SKM-1 treated with dmso at 0.1 percent for 144 hours (cell line): ENCODE data around the gene PTPRT.

ENCODE experiments used
- DNase-seq: peaks from one replicate; lab custom pipeline; 2025; ENCODE audit not compliant: unreplicated experiment; lab: John Stamatoyannopoulos, UW

The PTPRT gene

DNA sequence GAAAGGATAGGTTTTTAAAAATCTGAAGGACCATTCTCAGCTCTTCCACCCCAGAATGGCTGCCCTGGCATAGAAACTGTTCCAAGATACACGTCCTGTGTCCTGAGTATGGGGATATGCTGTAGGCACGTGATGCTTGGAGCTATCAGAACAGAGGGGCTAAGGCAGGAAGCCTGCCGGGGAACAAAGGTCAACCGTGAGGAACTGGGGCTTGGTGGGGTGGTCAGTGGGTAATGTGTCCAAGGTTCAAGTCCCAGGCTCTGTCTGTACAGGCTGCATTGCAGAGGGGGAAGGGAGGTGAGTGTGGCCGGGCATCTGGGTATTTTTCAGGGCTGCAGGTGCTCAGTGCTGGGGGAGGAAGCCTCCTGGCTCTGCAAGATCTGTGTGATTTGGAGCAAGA is 1092.0 kb downstream of the PTPRT start:
- no peak for DNase-seq

DNA sequence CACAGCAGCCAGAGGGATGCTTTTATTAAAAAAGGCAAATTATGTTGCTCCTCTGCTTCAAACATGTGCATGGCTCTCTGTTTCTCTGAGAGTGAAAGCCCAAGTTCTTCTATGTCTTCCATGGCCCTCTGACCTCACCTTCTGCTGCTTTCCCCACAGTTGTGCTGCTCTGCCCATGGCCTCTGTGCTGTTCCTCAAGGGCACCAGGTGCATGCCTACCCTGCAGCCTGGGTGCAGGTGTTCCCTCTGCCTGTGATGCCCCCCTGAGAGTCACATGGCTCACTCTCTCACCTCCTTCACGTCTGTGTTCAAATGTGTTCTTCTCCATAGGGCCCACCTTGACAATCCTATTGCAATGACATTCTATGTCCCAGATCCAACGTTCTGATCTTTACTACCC is 1094.5 kb downstream of the PTPRT start:
- no peak for DNase-seq

DNA sequence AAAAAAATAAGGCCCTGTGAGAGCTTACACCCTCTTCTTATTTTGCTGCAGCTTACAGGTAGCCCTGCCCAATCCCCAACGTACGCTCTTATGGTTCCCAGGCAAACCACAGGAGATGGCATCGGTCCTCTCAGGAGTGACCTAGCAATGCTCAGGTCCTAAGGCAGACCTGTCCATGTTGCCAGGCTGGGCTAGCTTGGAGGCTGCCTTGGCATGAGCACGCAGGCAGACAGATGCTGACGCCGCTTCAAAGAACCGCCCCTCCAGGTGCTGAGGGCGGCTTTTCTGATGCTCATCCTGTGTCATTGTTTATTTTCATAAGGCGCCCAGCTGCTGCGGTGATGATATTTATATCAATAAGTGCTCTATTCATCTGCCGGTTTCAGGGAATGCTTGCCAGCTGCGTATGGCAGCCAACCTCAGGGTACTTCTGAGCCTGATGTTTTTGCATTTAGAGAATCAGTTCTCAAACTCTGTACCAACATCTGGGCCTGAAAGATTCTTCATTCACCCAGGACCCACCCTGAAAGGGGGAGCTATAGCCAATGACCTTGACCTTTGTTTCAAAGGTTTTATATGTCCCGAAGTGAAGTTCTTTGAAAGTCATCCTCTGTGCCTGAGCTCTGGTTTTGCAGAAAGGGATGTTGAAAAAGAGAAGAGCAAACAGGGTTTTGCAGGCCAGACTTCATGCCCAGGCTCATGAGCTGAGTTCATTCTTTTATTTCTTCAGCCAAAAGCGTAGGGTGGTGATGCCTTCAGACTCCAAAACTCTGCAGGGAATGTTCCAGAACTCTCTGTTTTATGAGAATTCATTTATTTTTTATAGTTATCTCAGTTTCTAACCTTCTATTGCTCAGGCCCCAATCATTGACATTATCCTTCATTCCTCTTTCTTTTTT is 1095.9 kb downstream of the PTPRT start:
- no peak for DNase-seq

DNA sequence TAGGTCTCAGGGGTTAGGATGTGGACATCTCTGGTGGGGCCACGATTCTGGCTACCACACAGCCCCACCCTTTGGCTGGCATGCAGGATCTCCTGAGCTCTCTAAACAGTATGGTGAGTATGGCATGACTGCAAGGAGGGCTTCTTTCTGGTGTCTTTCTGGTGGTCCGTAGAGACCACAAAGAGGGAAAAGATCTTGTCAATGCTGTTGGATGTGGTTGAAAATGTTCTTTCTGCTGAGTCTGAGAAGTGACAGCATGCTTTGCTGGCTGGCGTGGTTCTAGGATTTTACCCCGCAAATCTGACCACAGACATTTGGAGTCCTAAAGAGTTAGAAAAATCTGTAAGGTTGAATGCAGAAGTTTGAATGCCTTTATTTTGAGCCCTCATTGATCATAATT is 1096.7 kb downstream of the PTPRT start:
- DNase-seq, result no peak

DNA sequence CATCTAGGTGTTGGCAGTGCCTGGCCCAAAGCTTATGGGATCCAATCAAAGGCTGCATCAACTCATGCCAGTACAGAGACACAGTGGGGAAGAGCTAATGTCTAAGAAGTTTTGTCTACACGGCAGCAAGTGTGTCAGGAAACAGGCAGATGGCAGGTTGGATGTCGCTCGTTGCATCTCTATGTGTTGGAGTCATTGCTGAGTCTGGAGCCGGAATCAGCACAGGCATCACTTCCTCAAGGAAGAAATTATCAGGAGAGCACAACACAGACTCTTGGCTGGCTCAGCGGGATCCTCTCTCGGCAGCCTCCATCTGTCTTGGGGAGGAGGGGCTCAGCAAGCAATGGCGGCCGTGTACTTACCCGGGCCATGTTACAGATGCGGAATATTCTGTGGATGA is 1104.3 kb downstream of the PTPRT start:
- DNase-seq, result no peak

DNA sequence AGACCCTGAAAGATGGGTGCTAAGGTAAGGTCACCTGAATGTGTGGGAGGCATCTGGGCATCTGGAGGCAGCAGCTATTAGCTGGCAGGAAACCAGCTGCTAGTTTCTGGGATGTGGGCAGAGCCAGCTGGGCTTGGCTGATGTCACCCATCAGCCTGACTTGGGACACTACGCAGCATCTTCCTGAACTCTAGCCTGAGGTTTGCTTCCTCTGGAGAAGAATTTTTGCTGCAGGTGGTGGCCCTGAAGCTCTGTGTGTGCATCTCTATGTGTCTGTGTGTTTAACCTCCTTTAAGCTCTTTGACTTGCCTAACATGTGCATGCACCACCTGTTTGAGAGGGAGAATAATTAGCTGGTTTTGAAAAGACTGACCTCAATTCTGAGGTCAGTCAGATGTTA is 1106.4 kb downstream of the PTPRT start:
- DNase-seq, result no peak

DNA sequence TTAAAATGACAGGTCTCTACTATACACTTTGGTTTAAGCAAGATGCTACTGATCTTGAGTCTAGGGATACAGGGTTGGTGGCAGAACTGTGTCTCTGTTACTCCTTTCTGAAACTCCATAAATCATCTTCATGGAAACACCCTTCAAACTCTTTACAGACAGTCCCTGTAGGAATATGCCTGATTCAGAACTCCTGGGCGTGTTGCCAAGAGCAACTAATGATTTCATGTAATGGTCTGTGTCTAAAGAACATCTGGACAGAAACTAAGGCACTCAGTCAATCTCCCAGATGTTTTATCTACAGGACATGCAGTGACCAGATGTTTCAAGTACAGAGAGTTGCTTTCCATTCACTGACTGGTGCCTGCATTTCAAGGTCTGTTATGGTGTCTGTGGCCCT is 1107.1 kb downstream of the PTPRT start:
- DNase-seq, result no peak

DNA sequence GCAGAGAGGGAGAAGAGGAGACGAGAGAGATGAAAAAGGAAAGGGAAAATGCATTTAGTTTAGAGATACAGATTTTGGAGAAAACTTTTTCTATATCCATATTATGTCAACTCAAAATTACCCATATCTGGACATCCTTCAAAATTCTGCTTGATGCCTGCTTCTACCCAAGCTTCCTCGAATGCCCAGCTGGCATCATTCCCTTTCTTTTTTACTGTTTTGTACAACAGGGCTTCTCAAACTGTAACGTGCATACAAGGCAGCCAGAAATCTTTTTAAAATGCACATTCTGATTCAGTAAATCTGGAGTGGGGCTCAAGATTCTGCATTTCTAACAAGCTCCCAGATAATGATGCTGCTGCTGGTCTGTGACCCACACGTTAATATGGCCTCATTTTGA is 1108.8 kb downstream of the PTPRT start:
- no peak for DNase-seq

DNA sequence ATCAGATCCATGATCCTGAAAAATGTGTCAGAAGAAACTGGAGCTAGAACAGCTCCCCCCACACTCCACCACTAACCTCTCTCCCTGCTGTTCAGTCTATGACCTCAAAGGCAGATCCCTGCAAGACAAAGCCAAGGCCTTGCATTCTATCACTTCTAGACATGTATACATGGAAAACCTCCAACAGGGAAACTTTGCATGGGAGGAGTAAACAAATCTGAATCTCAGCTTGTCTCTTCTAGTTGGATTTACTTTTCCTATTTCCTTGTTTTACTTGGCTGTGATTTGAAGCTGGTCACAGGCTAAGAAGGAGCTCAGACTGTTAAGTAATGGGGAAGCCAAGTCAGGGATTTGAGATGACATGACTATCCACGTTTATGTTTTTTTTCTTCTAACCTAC is 1114.8 kb downstream of the PTPRT start:
- DNase-seq, result no peak

DNA sequence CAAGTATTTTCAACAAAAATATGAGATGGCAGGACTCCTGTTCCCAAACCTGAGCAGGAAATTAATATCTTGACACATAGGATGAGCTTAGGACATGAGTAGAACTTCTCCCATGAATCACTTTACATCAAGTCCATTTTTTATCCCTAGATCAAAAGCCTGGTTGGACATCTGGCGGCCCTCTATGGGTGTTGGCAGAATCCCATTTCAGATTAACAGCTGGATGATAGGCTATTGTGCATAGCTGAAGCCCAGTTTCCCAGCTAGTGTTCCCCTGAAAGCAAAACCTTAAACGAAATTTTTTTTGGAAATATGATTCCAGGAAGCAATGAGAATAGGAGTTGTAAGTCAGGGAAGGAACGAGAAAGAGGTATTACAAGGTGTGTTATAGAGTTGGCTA is 1122.1 kb downstream of the PTPRT start:
- no peak for DNase-seq

DNA sequence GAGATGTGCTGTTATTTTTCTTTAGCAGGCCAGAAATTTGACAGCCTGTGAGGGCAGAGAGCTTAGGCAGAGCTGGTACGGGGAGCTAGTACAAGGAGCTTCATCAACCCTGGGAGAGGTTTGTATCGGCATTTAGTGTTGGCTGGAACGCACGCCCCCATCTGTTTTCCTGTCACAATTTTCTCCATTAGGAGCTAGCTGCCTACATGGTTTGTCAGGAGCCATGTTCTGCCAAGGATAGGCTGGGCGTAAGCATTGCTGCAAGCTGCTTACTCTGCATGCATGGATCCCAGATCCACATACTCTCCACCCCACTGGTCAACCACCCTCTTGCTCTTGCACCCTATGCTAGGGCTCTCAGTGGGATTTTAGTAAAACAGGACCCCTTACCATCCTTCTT is 1122.5 kb downstream of the PTPRT start:
- no peak for DNase-seq

DNA sequence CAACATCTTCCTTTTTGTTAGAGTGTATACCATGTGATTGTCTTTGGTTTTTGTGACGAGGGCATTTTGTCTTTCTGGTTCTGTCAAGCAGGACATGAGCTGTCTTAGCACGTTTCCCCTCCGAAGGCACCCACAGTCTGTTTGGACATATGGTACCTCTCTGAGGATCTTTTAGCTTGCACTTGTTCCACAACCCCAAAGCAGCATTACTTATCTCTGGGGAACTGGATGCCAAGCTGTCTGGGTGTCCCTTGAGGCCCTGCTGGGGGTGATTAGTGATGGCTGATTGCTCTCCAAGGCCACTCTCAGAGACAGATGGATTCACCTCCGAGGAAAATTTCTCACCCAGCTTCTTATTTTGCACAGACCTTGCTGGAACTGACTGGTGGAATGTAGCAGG is 1126.6 kb downstream of the PTPRT start:
- no peak for DNase-seq

DNA sequence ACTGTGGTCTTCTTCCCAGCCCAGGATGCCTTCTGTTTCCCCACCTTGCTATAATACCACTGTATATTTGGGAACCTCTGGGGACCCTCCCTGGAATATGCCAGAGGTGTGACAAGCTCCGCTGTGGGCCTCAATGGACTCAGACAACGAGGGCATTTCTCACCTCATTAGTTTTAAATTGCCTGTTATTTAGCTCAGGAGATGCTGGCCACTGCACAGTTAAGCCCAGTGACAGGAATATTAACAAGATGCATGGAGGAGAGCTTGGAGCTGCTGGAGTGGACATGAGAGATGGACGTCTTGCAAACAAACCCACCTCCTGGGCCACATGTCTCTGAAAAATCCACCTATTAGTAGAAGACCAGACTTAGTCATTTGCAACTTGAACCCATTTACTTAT is 1136.4 kb downstream of the PTPRT start:
- DNase-seq, result no peak

DNA sequence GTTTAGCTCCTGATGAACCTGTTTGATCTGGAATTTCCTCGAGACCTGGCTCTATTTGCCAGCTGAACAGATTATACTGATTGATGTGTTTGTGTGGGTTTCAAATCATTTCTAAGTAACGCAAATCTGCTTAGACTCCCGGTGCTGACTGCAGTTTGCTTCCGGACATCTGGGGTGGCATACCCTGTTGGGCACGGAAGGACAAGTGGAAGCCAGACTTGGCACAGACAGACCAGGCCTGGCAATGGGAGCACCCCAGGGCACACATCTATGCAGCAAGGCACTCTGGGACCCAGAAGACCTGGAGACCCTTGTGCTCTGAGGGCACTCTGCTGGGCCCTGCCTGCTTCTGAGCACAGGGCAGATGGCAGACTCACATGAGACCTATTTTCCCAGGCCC is 1137.8 kb downstream of the PTPRT start:
- no peak for DNase-seq

DNA sequence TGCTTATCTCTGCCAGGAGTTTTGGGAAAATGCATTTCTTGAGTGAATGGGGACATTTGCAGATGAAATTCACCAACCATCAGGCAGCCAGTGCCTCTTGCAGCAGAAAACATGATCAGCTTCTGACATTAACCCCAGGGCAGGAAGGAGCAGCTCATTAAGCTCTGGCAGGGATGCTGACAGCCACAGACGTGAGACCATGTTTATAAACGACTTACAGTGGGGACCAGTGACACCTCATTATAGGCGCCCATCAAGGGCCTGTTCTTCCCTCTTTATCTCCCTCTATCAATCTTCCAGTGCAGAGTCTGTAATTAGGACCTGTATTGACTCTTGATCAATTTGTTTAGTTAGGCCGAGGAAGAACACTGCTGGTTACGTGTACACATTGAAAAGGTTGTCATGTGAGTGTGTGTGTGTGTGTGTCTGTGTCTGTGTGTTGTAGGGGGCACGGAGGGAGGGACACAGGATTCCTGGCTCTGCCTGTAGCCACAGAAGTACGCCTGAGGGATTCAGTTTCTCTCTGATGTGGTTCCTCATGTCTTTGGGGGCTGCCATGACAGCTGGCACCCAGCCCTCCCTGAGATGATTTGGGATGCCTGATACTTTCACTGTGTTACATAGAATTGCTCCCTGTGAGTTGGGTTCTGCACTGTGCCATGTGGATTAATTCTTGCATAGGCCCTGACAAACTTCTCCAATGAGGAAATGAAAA is 1143.2 kb downstream of the PTPRT start:
- DNase-seq, result no peak

DNA sequence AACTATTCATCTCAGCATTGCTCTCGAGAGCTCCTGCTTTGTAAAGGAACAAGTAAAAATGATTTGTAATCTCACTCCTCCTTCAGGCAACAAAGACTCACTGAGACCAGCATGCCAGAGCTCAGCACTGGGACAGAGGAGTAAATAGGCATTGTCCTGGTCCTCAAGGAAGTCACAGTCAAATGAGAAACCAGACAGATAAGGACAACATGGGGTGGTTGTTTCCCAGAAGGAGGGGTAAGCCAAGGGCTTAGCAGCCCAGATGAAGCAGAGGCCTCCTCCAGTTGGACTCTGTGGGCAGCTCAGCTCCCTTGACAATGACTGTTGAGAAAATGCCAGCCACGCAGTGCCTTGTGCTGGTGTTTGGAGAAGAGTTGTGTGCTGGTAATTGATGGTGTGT is 1145.8 kb downstream of the PTPRT start:
- DNase-seq, result no peak

DNA sequence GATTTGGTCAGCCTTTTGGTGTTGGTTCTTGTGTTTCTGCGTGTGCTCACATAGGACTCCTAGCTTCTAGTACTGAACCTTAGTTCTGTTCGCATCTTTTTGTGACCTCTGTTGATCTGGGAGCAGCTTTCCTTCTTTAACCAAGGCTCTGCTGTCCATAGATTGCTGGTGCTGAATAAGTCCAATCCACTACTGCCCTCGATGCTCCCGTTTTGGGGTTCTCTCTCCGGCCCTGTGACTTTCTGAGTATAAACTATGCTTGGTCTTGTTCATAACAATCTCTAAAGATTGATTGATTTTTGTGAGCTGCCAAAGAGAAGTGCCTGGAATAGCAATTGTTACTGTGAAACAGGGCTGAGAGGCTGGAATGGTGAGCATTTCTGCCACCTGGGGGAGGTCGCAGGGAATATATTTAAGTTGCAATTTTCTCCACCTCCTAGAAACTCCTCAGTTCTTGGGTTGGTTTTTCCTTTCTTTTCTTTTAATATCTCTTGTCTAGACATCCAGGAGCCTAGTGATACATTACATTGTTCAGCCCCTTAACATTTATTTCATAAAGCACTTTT is 1148.6 kb downstream of the PTPRT start:
- no peak for DNase-seq

DNA sequence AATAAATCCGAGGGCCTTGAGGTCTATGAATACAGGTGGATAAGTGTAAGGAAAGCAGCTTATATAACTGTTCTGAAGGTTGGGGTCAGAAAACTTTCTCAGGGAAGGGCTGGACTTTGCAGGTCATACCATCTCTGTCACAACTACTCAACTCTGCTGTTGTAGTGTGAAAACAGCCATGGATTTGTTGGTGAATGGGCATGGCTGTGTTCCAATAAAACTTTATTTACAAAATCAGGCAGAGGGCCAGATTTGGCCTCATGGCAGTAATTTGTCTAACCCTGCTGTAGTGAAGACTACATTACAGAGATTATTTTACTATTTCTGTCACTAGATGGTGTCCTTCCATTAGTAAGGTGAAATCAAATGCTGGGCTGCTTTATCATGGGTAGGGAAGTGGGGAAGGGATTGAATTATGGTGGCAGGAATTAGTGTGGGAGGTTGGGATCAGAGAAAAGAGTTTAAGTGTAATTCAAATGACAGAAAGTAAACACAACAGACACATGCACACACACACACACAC is 1161.9 kb downstream of the PTPRT start:
- no peak for DNase-seq

DNA sequence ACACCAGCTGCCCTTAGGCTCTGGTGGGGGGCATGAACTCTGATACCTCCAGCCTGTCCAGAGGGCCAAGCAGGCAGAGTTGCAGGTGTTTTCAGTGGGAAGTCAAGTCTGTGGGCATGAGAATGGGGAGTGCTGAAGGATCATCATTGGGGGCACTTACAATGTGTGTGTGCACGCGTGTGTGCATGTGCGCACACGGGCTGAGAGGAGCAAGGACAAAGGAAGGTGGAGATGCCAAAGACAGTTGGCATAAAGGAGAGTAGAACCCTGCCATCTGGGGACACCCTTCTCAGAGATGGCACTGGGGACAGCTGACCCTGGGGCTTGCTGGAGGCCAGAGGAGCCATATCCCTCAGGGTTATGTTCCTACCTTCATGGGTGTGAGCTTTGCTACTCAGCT is 1163.1 kb downstream of the PTPRT start:
- no peak for DNase-seq

DNA sequence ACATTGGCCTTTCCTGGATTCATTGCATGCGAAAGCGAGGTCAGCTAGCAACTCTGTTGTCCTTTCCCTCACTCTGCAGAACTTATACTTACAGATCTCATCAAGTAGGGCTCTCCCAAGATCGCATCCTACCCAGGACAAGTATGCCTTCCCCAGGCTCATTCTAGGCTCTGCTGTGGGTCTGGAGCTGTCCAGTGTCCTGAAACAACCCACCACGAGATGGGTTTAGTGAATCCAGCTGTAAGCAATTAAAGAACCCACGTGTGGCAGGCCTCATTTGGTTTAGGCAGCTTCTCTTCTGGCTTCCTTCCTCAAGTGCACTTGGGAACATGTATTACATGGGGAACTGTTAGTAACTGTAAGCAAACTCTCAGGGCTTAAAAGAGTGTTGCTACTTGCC is 1165.1 kb downstream of the PTPRT start:
- DNase-seq, result no peak
